Measurements from ENCODE around the gene ZBTB42.
A peak's percentile ranks its signal among the peaks of the same experiment; 100 is the strongest.

The ZBTB42 gene

DNA sequence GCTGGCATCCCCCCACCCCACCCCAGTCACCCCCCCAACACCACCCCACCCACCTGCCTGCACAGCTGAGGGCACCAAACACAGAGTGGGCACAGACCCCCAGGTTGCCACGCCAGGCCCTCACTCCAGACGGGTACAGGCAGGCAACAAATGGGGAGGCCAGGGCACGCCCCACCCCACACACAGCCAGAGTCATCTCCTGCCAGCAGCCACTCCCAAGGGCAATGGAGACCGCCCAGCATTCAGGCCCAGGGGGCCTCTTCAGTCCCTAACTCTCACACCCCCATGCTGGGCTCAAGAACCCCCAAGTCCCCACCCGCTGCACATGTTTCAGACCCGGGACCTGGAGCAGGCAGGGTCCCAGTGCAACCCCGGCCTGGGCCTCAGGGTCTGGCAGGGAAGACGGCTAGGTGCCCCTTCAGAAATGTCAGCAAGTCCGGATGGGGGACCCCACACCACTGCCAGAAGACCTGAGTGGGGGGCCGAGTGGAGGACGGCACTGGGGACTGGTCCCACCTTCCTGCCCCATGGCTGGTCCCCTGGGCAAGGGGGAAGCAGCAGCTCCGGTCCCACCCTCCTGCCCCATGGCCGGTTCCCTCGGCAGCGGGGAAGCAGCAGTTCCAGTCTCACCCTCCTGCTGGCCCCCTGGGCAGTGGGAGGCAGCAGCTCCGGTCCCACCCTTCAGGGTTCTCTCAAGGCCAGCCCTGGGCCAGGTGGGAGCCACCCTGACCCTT lies 17.2 kb upstream of the ZBTB42 start:
- no peak for DNase-seq

DNA sequence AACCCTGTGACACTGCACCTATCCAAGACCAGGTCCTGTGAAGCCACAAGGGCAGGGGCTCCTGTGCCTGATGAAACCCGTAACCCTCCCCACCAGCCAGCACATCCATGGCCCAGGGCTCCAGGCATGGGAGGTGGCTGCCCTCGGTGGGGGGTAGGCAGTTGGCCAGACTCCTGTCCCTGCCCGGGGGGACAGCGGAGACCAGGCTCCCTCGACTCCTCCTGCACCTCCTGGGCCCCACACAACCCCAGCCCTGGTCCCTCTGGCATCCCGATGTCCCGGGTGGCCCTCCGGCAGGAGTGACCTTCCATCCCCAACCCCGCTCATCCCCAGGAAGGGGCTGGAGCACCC lies 16.7 kb upstream of the ZBTB42 start:
- DNase-seq: no peak

DNA sequence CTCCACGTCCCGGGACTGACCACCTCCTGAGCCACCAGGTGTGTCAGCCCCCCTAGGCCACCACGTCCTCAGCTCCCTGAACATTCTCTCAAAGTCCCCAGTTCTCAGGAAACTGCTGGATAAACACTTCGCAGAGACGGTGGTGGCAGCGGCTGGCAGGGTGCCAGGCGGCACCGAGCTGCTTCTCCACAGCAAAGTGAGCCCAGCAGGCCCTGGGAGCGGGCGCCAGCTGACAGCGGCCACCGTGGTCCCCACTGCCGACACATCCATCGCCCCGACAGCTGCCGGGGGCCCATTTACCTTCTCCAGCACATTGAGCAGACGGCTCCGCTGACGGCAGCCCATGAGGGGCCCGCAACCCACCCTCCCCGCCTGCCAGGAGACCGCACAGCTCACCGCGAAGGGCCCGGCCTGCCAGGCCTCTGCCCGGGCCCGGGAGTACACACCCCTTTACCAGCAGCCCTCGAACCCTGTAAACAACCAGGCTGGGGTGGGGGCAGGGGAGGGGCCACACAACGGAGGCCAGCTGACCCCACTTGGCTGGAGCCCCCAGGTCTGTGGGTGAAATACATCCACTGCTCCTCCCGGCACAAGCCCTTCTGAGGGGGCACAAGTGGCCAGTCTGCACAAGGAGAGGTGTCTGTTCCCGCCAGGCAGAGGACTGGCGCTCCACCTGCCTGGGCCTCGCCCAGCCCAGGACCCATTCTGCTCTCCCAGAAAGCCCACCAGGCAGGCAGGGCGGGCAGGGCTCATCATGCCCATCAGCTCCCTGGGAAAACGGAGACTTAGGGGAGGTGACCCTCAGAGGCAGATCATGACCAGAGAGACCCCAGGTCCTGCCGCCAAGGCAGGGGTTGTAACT lies 15.8 kb upstream of the ZBTB42 start:
- DNase-seq: peak; percentile 71

DNA sequence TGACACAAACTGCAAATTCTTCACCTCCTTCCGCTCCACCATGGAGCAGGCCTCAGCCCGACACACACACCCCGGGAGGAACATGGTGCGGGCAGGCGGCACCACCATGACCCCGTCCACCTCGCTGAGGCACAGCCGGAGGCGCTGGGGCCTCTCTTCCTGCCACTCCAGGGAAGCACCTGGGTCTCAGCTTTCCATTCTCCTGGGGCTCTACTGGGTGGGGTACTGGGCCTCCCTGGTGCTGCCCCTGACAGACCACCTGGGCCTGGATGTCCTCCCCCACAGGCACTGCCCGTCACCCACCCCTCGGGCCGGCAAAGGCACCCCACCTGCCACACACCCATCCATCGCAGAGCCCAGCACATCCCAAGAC lies 15.2 kb upstream of the ZBTB42 start:
- no peak for DNase-seq

DNA sequence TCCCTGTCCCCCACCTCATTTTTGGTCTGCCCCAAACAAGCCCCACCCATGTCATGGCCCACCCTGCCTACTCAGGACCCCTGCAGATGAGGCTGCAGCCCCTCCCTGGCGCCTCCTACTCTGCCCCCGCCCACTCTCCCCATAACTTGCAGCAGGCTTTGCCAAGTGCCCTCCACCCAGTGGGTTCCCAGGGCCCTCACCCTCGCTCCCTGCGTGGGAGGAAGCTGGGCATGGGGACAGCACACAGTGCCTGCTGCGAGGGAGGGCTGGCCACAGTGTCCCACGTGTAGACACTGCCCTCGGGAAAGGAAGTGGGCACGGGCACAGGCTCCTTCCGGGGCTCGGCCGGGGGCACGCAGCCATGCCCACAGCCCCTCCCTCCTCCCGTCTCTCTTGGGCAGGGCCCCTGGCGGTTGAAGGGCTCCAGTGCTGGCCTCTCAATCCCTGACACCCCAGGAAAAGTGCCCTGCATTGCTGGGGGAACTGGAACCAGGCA lies 14.8 kb upstream of the ZBTB42 start:
- DNase-seq: no peak

DNA sequence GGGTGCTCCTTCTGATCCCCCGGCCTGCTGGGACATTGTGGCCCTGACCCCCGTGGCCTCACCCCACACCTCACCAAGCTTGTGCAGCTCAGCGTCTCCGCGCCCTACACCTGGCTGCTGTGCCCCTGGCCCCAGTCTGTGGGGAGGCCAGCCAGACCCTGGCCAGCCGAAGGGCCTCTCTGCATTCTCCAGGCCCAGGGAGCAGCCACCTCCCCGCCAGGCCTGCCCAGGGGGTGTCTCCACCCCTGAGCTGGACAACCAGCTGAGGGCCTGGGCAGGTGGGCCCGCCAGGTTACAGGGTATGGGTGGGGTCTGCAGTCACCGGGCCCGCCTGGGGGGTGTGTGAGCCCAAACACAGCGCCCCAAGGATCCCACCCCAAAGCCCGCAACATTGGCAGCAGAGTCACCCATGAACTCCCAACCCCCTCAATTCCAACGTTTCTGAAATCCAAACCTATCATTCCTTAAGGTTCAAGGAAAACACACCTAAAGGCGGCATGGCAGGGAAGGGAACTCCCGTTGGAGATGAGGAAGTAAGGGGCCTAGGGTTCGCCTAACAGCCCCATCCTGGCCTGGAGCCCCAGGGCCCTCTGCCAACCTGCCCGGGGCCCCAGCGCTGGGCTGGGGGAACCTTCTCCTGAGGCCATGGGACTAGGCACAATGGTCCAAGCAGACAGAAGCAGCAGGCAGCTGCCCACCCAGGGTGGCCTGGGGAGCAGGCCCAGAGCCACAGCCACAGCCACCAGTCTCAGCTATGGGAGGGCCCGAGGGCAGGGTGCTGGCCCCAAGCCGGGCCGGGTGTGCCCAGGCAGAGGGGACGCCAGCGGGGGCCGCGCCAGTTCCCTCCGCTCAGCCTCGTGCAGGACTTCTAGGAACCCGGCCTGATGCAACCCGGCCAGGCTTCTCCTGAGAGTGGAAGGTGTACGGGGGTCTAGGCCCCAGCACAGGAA lies 13.9 kb upstream of the ZBTB42 start:
- DNase-seq: no peak

DNA sequence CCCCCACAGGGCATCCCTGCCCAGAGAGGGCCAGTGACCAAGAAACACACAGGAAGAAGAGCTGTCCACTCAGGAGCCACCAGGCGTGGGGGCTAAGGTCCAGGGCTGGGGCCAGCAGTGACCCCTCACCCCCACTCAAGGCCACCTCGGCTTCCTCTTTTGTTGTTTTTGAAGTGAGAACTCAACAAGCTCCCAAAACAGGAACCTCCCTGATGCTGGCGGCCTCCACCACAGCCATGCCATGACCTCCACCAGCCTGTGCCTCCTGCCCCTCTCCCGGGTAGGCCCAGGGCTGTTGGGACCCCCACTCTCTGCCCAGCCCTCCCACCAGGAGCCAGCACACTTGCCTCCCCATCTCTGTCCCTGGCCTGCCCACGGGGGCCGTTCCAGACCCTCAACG lies 13.2 kb upstream of the ZBTB42 start:
- DNase-seq: no peak

DNA sequence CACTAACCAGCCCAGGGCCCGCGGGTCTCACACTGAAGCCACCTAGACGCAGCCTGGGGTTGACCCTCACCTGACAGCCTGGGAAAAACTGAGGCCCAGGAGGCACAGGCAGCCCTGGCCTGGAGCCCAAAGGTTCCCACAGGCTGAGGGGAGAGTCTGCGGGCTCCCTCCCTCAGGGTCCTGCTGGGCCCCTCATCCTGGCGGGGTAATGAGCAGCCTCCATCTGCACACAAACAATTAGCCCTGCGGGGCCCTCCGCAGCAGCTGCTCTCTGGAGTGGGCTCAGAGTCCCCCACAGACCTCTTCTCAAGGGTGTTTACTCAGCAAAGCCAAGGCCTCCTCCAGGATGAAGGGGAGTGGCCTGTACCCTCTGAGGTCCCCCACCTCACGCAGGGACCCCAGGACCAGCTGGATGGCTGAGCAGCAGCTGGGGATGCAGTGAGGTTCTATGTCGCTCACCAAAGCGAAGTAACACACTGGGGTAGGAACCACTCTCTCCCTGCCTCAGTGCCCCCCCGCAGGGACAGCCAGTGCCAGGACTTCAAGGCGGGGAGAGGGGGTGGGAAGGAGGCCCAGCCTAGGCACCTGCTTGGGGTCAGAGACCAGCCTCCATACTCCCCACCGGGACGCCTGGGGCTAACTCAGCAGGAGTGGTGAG lies 12.6 kb upstream of the ZBTB42 start:
- peak; percentile 24 for DNase-seq

DNA sequence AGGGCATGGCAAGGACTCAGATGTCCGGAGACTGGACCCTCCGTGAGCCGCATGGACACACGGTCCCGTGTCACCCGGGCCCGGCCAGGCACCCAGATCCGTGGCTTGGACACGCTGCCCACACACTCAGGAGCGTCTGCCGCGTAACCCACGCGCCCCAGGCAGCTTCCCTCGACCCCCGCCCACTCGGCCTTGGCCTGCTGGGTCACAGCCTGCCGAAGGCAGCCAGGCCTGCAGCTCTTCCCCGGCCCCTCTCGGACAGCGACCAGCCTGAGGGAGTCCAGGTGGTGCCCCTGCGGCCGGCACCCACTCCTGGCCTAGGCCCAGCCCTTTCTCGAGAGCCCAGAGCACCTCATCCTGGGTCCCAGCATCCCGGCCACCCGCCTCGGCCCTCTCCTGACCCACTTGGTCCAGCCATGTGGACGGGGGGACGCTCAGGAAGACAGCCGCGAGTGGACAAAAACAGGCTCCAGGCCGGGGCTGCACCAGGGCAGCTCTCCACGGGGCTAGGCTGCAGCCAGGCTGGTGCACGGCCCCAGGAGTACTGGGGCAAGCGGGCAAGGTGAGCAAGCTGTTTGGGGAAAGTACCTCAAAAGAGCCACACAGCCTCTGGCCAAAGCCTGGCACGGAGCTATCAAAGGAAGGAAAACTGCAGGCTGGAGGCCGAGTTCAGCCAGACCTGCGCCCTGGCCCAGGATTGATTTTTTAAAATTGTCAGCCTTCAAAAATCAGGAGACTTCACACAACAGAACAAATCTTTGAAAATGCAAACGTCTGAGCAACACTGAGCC lies 11.8 kb upstream of the ZBTB42 start:
- no peak for DNase-seq

DNA sequence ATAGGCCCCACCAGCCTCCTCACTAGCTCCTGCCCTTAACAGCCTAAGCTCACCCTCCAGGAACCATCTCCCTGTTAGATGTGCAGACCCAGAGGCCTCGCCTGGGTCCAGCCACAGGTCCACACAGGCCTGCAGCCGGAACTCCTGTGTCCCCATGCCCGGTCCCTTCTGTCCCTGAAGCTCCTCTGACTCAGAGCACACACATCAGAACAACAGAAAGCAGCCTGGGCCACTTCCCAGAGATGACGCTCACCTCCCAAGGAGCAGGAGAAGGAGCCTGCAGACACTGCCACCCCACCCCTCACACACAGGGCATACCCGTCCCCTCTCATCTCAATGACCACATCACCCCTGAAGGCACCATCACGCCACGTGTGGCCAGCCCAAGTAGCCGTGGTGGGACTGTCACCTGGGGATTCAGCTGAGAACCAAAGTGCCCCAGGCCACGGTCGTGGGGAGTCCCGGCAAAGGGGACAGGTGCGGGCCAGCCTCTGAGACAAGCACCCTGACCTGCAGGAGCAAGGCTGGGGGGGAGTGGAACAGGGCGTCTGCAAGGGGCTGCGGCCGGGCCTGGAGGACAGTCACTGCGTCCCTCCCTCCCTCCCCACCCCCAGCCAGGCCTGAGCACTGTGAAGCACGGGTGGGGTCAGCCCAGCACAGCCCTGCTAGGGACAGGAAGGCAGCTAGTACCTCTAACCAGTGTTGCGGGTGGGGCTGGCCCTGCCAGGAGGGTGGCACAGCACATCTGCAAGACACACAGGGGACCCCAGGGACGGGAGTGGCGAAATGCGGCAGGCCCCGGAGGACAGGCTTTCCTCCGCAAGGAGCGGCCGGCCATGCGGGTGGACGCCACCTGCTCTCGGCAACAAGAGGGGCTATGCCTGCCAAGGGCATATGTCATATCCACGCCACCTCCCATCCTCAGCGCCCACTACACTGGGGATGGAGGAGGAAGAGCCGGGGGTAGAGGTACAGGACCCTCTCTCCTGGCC lies 10.9 kb upstream of the ZBTB42 start:
- no peak for DNase-seq

DNA sequence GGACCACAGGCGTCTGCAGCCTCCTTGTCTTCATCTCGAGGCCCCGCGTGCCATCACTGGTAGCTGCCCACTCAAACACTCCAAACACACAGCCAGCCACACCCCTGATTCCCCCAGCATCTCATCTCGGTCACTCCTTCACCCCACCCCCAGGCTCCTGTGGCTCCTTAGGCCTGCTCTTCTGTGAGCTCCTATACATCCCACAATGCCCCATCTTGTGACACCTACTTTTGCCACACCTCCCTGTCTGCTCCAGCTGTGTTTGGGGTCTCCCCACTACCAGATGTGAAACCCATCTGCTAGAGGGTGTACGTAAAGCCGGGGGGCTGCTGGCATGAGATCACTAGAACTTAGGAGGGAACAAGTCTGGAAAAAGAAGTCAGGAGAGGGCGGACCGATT lies 9.5 kb upstream of the ZBTB42 start:
- DNase-seq: no peak

DNA sequence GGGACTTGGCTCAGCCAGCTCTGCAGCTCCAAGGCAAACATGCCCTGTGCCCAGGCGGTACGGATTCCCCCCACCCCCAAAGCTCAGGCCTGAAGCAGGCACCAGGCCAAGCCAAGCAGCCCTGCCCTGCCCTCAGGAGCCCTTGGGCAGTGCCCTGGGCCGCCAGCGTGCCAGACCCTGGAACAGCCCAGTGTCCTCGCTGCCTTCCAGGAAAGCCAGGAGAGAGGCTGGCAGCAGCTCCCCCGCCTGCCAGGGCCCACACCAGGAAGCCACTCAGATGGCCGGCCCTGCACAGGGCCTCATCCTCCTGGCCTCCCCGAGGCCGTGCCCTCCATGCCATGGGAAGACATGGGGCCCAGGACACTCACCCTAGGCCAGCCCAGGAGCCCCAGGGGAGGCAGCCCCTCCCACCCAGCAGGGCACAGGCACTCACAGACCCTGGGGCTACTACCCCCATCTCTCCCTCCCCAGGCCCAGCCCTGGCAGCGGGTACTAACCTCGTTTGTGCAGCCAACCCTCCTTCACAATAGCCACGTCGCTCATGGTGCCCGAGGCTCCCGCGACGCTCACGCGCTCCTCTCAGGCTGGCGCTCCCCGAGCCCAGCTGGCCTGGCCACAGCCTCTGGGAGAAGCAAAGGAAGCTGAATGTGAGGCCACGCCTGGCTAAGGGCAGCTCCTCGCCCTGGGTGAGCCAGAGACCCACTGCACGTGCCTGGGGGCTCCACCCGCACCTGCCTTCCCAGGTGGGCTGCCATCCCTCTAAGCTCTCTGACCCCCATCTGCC lies 8.6 kb upstream of the ZBTB42 start:
- no peak for DNase-seq

DNA sequence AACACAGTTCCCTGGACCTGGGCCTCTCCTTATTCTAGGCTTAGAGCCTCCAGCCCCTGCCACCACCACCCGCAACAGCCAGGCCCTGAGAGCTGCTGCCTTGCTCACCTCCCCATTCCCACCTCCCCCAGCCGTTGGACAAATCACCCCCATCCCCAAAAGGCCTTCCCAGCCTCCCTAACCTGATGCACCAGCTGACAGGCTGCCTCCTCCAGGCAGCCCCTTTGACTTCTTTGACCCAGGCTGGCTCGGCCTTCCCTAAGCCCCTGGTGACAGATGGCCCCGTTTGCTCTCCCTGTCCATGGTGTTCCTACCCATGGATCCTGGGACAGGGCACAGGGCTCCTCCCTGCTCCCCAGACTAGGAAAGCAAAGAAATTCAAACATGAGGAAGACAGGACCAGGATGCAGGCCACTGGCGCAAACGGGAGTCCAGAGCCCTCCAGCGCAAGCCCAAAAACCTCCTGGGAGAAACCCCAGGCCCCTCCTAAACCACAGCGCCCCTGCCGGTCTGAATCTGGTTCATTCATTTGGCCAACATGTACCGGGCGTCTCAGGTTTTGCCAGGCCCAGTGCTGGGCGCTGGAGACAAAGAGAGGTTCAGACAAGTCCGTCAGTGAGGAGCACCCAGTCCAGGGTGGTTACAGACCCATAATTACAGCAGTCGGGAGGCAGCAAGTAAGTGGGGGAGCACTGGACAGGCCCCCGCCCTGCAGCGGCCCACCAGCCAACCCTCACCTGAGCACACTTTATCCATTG lies 7.8 kb upstream of the ZBTB42 start:
- DNase-seq: no peak

DNA sequence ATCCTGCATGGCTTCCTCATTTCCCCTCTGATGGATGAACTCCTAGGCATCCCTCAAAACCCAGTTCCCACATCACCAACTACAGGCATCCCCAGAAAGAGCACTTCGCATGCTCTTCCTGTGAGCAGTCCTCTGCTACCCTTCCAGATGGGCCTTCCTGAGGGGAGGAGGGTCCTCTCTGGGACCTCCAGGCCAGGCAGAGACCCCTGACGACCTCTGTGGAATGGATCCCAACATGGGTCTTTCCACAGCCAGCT lies 7.3 kb upstream of the ZBTB42 start:
- no peak for DNase-seq

DNA sequence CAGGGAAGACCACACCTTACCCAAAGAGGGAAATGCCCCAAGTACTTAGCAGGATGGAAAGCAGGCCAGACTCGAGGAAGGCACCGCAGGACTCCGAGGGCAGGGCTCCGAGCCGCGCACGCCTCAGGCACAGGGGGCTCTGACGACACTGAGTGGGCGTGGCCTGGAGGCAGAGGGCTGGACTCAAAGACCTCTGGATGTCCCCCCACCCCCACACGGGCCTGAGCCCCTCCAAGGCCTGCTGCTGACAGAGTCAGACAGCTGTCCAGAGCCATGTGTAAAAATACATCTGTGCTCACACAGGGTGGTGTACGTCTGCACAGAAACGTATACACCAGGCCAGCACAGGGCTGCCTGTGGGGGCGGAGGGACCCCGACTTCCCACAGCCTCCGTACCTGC lies 6.8 kb upstream of the ZBTB42 start:
- DNase-seq: no peak

DNA sequence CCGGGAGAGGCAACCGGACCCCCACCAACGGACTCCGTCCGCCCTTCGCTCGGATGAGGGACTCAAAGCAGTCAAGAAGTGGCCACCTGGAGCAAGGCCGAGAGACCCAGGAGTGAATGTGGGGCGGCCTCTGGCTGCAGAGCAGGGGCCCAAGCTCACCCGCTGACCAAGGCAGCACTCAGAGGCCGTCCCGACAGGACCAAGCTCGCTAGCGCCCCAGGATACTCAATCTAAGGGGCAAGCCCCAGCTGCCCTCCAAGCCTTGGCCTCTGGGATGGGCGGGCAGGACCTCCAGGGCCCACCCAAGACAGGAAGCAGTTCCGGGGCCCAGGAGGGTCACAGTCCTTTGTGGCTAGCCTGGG lies 6.3 kb upstream of the ZBTB42 start:
- no peak for DNase-seq

DNA sequence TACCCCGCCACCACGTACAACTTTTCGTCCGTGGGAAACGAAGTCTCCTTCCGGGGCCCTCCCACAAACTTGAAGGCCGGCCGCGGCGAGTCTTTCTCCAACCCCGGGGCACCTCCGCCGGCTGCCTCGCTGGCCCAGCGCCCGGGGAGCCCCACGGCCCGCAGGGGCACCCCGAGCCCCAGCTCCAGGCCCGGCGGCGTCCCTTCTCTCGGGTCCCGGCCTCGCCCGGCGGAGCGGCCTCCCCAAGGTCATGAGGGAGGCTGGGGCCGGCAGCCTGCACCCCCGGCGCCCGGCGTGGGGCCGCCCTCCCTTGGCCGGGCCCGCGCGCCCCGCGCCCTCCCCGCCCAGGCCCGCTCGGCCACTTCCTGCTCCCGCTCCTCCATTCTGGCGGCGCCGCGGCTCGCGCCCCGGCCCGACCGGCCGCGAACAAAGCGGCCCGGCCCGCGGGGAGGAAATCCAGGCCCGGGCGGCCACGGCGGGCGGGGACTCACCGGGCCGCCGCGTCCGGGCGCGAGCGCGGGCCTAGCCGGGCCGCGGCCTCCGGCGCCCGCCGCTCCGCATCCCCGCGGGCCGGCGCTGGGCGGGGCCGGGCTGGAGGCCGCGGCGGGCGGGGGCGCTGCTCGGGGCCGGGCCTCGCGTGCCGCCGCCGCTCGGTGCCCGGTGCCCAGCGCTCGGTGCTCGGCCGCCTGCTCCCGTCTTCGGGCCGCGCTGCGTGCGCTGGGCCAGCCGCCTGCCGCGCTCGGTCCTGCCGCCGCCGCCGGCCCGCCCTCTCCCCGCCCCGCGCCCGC lies 5.7 kb upstream of the ZBTB42 start, which contains the start of gene AKT1:
Gene AKT1, minus strand, starts transcription at position 756 of the 788 bp plus-strand sequence. CDS start 3,105 bp downstream, outside the sequence.
- no peak for DNase-seq

Measured in NCI-H1105 (cell line).